ENCODE measurements around the gene CXCR1. TPM values are rescaled to one million over a fixed set of nuclear protein-coding genes. Genes with fewer than 3 reads are reported as not detected.

The CXCR1 gene
- total and polyA plus RNA-seq, 2 of the 4 experiments (the other 2 are of a cell fraction), result not detected

DNA sequence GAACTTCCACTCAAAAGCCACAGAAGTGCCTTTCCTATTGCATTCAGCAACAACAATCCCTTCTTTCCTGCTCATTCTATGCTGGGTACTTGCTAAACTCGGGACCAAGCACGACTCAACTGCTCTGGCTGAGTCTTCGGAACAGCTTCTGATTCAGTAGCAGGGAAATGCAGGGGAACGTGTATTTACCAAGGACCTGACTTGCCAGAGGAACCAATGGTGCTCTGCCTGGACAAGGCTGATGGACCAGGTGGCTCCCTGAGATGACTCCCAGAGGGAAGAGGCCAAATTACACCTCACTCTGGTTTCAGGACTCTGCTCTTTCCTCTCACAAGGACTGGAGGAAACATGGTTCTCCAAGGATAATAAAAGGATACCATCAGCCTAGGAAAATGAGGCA is 28.7 kb downstream of the CXCR1 start:
- H3K4me1 ChIP-seq (ENCODE audit: control insufficient read depth, insufficient read depth, low read length), result no peaks in the 10 kb centered on the region
- dilution Hi-C loops (cut with HindIII; ENCODE audit: low sequenced_read_pairs, unreplicated experiment), result no loop called here
- WGBS, 2 experiments (ENCODE audit: extremely low coverage in 2 of 2, insufficient read length in 1 of 2), result 46% methylated on average over 4 of the region's 4 CpGs; no CpG with 5 or more reads in 1 of the 2 experiments
- H2BK15ac ChIP-seq (ENCODE audit: low read depth, low read length), result no peak overlapping the region
- no peaks in the 10 kb centered on the region for H3K9me1 ChIP-seq (ENCODE audit: insufficient read depth, low read length)
- no peak overlapping the region for H3K56ac ChIP-seq (ENCODE audit: extremely low read depth, insufficient read depth, low read length)
- H2BK120ac ChIP-seq (ENCODE audit: low read depth, low read length), result no peak overlapping the region
- H4K91ac ChIP-seq (ENCODE audit: insufficient read depth, low read depth, low read length), result no peak overlapping the region
- H3K23ac ChIP-seq (ENCODE audit: low read depth, low read length), result no peak overlapping the region
- intact Hi-C loops (cut with micrococcal nuclease), result no loop called here
- in situ Hi-C loops (cut with MboI; ENCODE audit: low sequenced_read_pairs), result no loop called here
- no peak overlapping the region for H4K8ac ChIP-seq (ENCODE audit: low read depth in 2 of 2, low read length in 2 of 2)
- H4K20me1 ChIP-seq (ENCODE audit: insufficient read depth, low read length), result no peaks in the 10 kb centered on the region
- ATAC-seq (ENCODE audit: low read depth), result no peak
- no peak overlapping the region for H3K4me3 ChIP-seq (ENCODE audit: insufficient read depth, low read depth, low read length)
- TF ChIP-seq BHLHE40 (IDR thresholded peaks at IDR 0.05; ENCODE audit: low read depth, low read length) (no peak), RAD21 (IDR thresholded peaks at IDR 0.05; ENCODE audit: low read length) (no peak)
- CTCF ChIA-PET, result no interaction called here
- H3K79me1 ChIP-seq (ENCODE audit: low read depth in 1 of 2, low read length in 2 of 2), result no peaks in the 10 kb centered on the region
- no TSS peak for BruUV-seq (replicated peaks)
- peaks cover 51% of the 10 kb centered on the region for H3K27me3 ChIP-seq (ENCODE audit: control insufficient read depth, insufficient read depth, low read length)
- H3K14ac ChIP-seq (replicated peaks; ENCODE audit: low read depth, low read length), result no peak overlapping the region
- H4K5ac ChIP-seq (ENCODE audit: low read depth, low read length), result no peak overlapping the region
- no peak overlapping the region for H3K4me2 ChIP-seq (ENCODE audit: low read depth, low read length)
- H3K27ac ChIP-seq (ENCODE audit: insufficient read depth, low read length), result no peak overlapping the region
- no peak for DNase-seq
- no peak overlapping the region for H3K18ac ChIP-seq (ENCODE audit: low read depth, low read length)
- H3K9ac ChIP-seq (ENCODE audit: low read depth, low read length), result no peak overlapping the region
- H3K9me3 ChIP-seq (ENCODE audit: control insufficient read depth, insufficient read depth, low read length), result no peaks in the 10 kb centered on the region
- no peak overlapping the region for H2AK9ac ChIP-seq (replicated peaks; ENCODE audit: low read depth, low read length, poor library complexity)
- H2BK20ac ChIP-seq (ENCODE audit: low read depth, low read length), result no peak overlapping the region
- no peaks in the 10 kb centered on the region for H3K36me3 ChIP-seq (ENCODE audit: control insufficient read depth, insufficient read depth, low read length)
- POLR2A ChIA-PET (ENCODE audit: unreplicated experiment), result no interaction called here
- H2AK5ac ChIP-seq (ENCODE audit: low read depth, low read length), result no peak overlapping the region
- no peak overlapping the region for H3K4ac ChIP-seq (ENCODE audit: low read depth, low read length)
- no peak overlapping the region for H2BK5ac ChIP-seq (ENCODE audit: low read depth, low read length, poor library complexity, severe bottlenecking)
- no peak overlapping the region for H2AFZ ChIP-seq (replicated peaks; ENCODE audit: low read length, poor library complexity)

Measured in IMR-90 (cell line).